HCT116 (cell line): ENCODE data around the gene TCEANC2.

Source experiments
- EZH2 ChIP-seq: fragments of 200-600 bp; sonication (generic); IDR thresholded peaks from 2 replicates; pipeline ENCODE4 v1.6.1; 2017; ENCODE audit warnings: antibody characterized with exemption, mixed run types
- POLR2A ChIP-seq: IDR thresholded peaks from 2 replicates; pipeline ENCODE4 v1.7.0; 2011; ENCODE audit warnings: borderline replicate concordance; ENCODE audit not compliant: insufficient read depth, insufficient read length; ENCODE audit errors: extremely low read depth
- POLR2AphosphoS5 ChIP-seq: IDR thresholded peaks from 2 replicates; pipeline ENCODE4 v1.6.1; 2011; ENCODE audit warnings: mild to moderate bottlenecking, low read depth, low read length, moderate library complexity
- RAD21 ChIP-seq: IDR thresholded peaks from 2 replicates; pipeline ENCODE4 v1.6.1; 2012; ENCODE audit warnings: low read depth, mild to moderate bottlenecking
- SP1 ChIP-seq: IDR thresholded peaks from 2 replicates; pipeline ENCODE4 v1.6.1; 2012; ENCODE audit warnings: low read depth
- TCF7L2 ChIP-seq: IDR thresholded peaks from 2 replicates; pipeline ENCODE4 v1.7.0; 2011; ENCODE audit warnings: borderline replicate concordance, inconsistent platforms; ENCODE audit not compliant: insufficient read depth, insufficient read length; ENCODE audit errors: extremely low read depth
- TF ChIP-seq, protein P1 (sequence below), 3 experiments: fragments of 200-600 bp in 1 of 3; sonication (generic) in 1 of 3; IDR thresholded peaks in 2 of 3; conservative IDR thresholded peaks in 1 of 3; 2 replicates each; pipeline ENCODE4 v1.5.1; 2012 to 2017; ENCODE audit warnings: low read depth in 2 of 3, low read length in 2 of 3, antibody characterized with exemption in 1 of 3, borderline replicate concordance in 1 of 3, control low read depth in 1 of 3, mild to moderate bottlenecking in 1 of 3, mixed read lengths in 1 of 3, mixed run types in 1 of 3, moderate library complexity in 1 of 3; ENCODE audit not compliant: insufficient read depth in 1 of 3

GRCh38 chr1:54112705-54113368 is 59.4 kb downstream of the TCEANC2 start:
- TF ChIP-seq, protein P1, sequence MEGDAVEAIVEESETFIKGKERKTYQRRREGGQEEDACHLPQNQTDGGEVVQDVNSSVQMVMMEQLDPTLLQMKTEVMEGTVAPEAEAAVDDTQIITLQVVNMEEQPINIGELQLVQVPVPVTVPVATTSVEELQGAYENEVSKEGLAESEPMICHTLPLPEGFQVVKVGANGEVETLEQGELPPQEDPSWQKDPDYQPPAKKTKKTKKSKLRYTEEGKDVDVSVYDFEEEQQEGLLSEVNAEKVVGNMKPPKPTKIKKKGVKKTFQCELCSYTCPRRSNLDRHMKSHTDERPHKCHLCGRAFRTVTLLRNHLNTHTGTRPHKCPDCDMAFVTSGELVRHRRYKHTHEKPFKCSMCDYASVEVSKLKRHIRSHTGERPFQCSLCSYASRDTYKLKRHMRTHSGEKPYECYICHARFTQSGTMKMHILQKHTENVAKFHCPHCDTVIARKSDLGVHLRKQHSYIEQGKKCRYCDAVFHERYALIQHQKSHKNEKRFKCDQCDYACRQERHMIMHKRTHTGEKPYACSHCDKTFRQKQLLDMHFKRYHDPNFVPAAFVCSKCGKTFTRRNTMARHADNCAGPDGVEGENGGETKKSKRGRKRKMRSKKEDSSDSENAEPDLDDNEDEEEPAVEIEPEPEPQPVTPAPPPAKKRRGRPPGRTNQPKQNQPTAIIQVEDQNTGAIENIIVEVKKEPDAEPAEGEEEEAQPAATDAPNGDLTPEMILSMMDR (IDR thresholded peaks at IDR 0.05 in 2 of 3, conservative IDR thresholded peaks at IDR 0.05 in 1 of 3; ENCODE audit: borderline replicate concordance in 1 of 3, insufficient read depth in 1 of 3, low read depth in 2 of 3, low read length in 2 of 3) = no peak
- TF ChIP-seq POLR2AphosphoS5 (no peak), SP1 (no peak), POLR2A (no peak), TCF7L2 (no peak), EZH2 (no peak), RAD21 (no peak)
